NB4 (cell line): ENCODE data around the gene MIS18A.

Experiments
- TF ChIP-seq, protein P1 (sequence below): IDR thresholded peaks from one replicate; pipeline ENCODE4 v1.5.1; 2012; ENCODE audit warnings: low read depth, low read length
- TF ChIP-seq, protein P2 (sequence below): IDR thresholded peaks from 2 replicates; pipeline ENCODE4 v1.6.1; 2011; ENCODE audit warnings: low read depth, low read length

- TF ChIP-seq, protein P1, sequence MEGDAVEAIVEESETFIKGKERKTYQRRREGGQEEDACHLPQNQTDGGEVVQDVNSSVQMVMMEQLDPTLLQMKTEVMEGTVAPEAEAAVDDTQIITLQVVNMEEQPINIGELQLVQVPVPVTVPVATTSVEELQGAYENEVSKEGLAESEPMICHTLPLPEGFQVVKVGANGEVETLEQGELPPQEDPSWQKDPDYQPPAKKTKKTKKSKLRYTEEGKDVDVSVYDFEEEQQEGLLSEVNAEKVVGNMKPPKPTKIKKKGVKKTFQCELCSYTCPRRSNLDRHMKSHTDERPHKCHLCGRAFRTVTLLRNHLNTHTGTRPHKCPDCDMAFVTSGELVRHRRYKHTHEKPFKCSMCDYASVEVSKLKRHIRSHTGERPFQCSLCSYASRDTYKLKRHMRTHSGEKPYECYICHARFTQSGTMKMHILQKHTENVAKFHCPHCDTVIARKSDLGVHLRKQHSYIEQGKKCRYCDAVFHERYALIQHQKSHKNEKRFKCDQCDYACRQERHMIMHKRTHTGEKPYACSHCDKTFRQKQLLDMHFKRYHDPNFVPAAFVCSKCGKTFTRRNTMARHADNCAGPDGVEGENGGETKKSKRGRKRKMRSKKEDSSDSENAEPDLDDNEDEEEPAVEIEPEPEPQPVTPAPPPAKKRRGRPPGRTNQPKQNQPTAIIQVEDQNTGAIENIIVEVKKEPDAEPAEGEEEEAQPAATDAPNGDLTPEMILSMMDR: no peak
- TF ChIP-seq, protein P2, sequence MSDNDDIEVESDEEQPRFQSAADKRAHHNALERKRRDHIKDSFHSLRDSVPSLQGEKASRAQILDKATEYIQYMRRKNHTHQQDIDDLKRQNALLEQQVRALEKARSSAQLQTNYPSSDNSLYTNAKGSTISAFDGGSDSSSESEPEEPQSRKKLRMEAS: no peak
Observed at GRCh38 chr21:32281531-32281930, 2.7 kb upstream of the MIS18A start.
